Gastroesophageal sphincter (tissue), 3 donors: ENCODE data around the gene SLC6A3.

Source experiments
- CTCF ChIP-seq, 4 experiments: fragments of 200-600 bp in 2 of 4; fragments of 450-650 bp in 2 of 4; sonication (generic) in 1 of 4; IDR thresholded peaks; one replicate each; pipeline ENCODE4 v1.5.1; 2017 to 2019; ENCODE audit warnings: antibody characterized with exemption in 4 of 4, mild to moderate bottlenecking in 2 of 4, moderate library complexity in 2 of 4
- EP300 ChIP-seq: sonication (generic); formaldehyde crosslinking; IDR thresholded peaks from one replicate; pipeline ENCODE4 v1.6.1; 2017; ENCODE audit warnings: antibody characterized with exemption, mild to moderate bottlenecking
- POLR2A ChIP-seq, 2 donors: fragments of 450-650 bp; IDR thresholded peaks; one replicate each; pipeline ENCODE4 v1.6.1; 2017; ENCODE audit warnings: antibody characterized with exemption in 2 of 2, mild to moderate bottlenecking in 2 of 2, moderate library complexity in 1 of 2
- POLR2AphosphoS5 ChIP-seq: sonication (generic); formaldehyde crosslinking; IDR thresholded peaks from one replicate; pipeline ENCODE4 v1.6.1; 2017; ENCODE audit warnings: antibody characterized with exemption

GRCh38 chr5:1435369-1435768 lies 9.9 kb downstream of the SLC6A3 start:
- TF ChIP-seq CTCF (IDR thresholded peaks at IDR 0.05) (no peak), POLR2AphosphoS5 (no peak), POLR2A (IDR thresholded peaks at IDR 0.05) (no peak), EP300 (no peak)
